Epidermal melanocyte (primary cell): ENCODE measurements around the gene PRB4.
"Not testable (repeated sequence)": the region's sequence is repeated elsewhere in the genome, so short reads cannot be mapped to it uniquely, and the experiment has no call there.

Experiments used
- DNase-seq: peaks from one replicate; pipeline ENCODE4 v3.0.0; 2011; ENCODE audit warnings: low spot score; ENCODE audit not compliant: insufficient read length

The PRB4 gene

GRCh38 chr12:11310336-11310735 is at the start of gene PRB4:
Gene PRB4, minus strand, starts transcription at chr12:11310436. Its CDS starts 38 bp downstream, at chr12:11310398.
- no peak for DNase-seq

GRCh38 chr12:11351736-11352135 is 41.5 kb upstream of the PRB4 start:
- not testable (repeated sequence) for DNase-seq

- DNase-seq, result no peak
These were observed 38.2 kb upstream of the PRB4 start for GRCh38 chr12:11348439-11348838.

- no peak for DNase-seq
These were observed 37.6 kb upstream of the PRB4 start for GRCh38 chr12:11347810-11348209.

- no peak for DNase-seq
These were observed 34.3 kb upstream of the PRB4 start for GRCh38 chr12:11344500-11344899.

- DNase-seq, result no peak
These were observed 14.2 kb upstream of the PRB4 start for GRCh38 chr12:11324426-11324825.

GRCh38 chr12:11321980-11322379 is 11.7 kb upstream of the PRB4 start:
- DNase-seq, result no peak

- no peak for DNase-seq
These were observed 3.1 kb downstream of the PRB4 start for GRCh38 chr12:11307143-11307542.

GRCh38 chr12:11273449-11273848 is 36.8 kb downstream of the PRB4 start:
- DNase-seq, result no peak

- DNase-seq, result no peak
These were observed 40.6 kb downstream of the PRB4 start, which contains the start of gene PRB3 for GRCh38 chr12:11269607-11270006. Gene PRB3, minus strand, starts transcription at chr12:11269707. Its CDS starts 38 bp downstream, at chr12:11269669.

GRCh38 chr12:11264501-11264900 is 45.7 kb downstream of the PRB4 start:
- DNase-seq, result no peak
